Measurements from ENCODE around the gene AARS2.

DNA sequence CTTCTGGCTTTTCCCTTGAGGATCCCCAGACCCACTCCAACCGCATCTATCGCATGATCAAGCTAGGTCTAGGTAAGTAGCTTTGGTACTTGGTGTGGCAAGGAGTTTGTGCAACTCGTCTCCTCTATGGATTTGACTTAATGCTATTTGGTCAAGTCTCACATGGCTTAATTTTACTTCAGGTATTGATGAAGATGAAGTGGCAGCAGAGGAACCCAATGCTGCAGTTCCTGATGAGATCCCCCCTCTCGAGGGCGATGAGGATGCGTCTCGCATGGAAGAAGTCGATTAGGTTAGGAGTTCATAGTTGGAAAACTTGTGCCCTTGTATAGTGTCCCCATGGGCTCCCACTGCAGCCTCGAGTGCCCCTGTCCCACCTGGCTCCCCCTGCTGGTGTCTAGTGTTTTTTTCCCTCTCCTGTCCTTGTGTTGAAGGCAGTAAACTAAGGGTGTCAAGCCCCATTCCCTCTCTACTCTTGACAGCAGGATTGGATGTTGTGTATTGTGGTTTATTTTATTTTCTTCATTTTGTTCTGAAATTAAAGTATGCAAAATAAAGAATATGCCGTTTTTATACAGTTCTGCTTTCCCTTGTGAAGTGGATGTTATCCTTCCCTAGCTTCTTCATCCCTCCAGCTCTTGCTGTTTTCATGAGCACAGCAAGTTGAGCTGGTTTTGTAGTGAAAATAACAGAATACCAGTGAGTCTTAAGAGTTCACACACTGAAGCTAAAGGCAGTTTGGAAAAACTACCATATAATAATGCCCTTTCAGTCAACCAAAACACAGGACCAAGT lies 59.6 kb downstream of the AARS2 start:
- TF ChIP-seq EP300 (IDR thresholded peaks at IDR 0.05) (no peak), POLR2AphosphoS5 (IDR thresholded peaks at IDR 0.05) (no peak), POLR2A (IDR thresholded peaks at IDR 0.05) (no peak)
- TF ChIP-seq, protein P1, sequence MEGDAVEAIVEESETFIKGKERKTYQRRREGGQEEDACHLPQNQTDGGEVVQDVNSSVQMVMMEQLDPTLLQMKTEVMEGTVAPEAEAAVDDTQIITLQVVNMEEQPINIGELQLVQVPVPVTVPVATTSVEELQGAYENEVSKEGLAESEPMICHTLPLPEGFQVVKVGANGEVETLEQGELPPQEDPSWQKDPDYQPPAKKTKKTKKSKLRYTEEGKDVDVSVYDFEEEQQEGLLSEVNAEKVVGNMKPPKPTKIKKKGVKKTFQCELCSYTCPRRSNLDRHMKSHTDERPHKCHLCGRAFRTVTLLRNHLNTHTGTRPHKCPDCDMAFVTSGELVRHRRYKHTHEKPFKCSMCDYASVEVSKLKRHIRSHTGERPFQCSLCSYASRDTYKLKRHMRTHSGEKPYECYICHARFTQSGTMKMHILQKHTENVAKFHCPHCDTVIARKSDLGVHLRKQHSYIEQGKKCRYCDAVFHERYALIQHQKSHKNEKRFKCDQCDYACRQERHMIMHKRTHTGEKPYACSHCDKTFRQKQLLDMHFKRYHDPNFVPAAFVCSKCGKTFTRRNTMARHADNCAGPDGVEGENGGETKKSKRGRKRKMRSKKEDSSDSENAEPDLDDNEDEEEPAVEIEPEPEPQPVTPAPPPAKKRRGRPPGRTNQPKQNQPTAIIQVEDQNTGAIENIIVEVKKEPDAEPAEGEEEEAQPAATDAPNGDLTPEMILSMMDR (IDR thresholded peaks at IDR 0.05) = peak; percentile 24 to 47
